ENCODE measurements around the gene KRT40.

Gene KRT40

DNA sequence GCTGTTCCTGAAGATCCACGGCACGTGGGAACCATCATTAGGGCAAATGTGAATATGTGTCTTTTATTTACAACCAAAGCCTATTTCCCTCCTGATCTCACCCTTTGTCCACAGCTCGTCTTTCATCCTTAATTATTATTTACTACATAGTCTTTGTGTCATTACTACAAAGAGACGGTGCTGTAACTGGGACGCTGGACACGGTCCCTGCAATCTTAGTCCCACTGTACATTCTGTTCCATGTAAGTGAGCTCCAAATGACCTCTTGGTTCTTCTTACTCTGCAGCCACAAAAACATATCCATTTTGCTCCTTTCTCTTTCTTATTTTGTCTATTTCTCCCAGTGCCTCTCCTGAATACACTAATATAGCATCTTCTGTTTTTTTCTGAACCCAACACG lies 34.0 kb downstream of the KRT40 start:
- DNase-seq: no peak

DNA sequence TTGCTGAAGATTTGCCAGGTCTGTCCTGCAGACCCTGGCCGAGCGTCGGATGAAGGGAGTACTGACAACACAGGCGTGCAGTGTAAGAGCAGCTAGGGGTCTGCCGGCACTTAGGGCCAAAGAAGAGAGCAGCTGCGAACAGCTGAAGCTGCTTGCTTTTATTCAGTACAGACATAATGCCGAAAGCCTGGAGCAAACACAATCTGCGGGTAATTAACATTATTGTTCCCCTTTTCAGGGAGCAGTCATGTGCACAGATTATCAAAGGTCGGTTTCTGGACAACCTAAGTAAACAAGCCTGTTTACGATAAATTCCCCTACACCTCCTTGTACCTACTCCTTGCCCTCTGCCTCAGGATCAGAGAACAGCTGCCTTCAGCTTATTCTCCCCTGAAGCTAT lies 34.7 kb downstream of the KRT40 start:
- DNase-seq: no peak

DNA sequence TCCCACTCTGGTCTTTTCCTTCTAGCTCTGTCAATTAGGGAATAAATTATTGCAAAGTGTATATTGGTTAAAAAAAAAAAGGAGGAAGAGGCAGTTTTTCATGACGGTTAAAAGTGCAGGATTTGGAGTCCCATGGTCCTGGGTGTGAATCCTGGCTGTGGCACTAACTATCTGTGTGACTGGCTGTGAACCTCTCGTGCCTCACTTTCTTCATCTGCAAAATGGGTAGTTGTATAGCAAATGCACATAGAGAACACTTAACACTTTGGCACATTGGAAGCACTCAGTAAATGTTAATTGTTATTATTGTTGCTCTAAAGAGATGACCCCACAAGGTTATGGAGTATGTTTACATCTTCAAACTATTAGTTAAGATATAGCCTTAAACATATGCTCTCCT lies 36.2 kb downstream of the KRT40 start:
- no peak for DNase-seq

DNA sequence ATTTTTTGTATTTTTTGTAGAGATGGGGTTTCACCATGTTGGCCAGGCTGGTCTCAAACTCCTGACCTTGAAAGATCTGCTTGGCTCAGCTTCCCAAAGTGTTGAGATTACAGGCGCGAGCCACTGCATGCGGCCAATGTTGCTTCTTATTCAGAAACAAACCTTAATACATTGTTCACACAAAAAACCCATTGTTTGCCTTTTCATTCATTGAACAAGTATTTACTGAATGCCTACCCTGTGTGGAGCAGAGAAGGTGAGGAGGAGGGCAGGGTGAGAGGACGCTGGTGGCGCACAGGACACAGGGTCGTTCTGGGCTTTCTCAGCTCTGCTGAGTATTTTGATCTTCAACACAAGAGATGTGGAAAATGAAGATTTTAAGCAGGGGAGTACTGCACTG lies 38.7 kb downstream of the KRT40 start:
- no peak for DNase-seq

DNA sequence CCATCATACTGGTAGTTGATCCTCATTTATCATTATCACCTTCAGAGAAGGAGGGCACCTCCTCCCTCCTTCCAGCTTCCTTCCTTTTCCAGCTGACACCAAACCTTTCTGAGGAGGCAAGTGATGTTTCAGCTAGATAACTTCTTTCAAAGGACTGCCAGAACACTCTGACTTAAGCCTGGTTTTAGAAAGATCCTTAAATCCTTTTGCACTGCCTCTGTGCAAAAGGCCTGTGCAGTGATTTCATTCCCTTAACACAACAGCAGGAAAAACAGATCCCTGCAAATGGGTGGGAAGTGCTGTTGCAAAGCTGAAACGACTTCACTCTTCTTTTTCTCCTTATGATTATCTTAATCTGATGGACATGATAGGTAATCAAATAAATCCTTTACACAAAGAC lies 39.6 kb downstream of the KRT40 start:
- DNase-seq: no peak

DNA sequence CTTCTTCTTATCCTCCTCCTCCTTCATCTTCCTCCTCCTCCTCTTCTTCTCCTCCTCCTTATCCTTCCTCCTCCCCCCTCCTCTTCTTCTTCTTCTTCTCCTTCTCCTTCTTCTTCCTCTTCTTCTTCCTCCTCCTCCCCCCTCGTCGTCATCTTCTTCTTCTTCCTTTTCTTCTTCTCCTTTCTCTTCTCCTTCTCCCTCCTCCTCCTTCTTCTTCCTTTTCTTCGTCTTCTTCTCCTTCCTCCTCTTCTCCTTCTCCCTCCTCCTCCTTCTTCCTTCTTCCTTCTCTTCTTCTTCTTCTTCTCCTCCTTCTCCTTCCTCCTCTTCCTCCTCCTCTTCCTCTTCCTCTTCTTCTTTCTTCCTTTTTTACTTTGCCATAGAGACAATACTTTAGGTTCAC lies 41.6 kb downstream of the KRT40 start:
- no peak for DNase-seq

DNA sequence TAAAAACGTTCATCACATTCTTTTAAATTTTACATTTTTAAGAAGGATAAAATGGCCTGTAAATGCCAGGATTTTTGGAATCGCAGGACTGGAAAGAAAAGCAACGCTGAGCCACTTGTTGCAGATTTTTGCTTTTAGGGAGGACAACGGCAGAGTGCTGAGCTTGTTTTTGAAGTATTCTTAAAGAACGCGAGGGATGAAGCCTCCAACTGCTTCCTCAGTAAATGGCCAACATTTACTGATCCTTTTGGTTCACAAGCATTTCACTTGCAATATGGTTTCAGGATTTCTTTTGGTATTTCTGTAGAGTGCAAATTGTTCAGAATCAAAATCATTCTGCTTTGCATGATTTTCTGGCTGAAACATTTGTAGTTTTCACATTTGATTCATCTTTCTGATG lies 43.9 kb downstream of the KRT40 start:
- DNase-seq: no peak

DNA sequence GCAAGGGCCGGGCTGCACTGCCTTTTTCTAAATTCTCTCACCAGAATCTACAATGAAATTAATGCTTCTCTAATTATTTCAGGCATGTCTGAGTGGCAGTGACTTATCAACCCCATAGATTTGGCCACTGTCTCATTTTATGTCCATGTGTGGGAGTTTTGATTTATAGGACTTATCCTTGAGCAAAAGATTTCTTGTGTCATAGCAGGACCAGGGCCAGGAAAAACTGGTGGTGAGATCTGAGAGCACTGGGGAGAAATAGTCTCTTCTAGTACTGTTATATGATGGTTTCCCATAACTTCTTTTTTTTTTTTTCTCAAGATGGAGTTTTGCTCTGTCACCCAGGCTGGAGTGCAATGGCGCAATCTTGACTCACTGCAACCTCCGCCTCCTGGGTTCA lies 45.1 kb downstream of the KRT40 start:
- DNase-seq: no peak

DNA sequence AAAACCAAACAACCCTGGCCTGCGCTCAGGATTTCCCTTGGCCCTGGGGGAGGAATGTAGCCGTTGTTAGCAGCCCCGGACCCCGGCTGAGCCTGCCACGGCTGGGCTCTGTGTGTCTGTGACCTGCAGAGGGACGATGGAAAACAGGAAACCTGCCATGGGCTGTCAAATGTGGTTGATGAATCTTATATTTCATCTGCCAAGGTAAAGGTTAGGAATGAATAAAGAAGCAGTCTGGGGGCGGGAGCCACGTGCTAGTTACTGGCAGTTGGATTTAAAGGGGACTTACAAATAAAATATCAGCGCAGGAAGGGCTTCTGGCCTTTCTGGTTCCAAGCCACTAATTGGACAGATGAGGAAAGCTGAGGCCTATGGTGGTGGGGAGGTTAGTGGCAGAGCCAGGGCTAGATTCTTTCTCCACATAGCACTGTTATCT lies 46.7 kb downstream of the KRT40 start, which contains the start of gene KRT23:
Gene KRT23, minus strand, starts transcription at position 263 of the 436 bp plus-strand sequence. CDS start 1,043 bp downstream, outside the sequence.
- DNase-seq: no peak

DNA sequence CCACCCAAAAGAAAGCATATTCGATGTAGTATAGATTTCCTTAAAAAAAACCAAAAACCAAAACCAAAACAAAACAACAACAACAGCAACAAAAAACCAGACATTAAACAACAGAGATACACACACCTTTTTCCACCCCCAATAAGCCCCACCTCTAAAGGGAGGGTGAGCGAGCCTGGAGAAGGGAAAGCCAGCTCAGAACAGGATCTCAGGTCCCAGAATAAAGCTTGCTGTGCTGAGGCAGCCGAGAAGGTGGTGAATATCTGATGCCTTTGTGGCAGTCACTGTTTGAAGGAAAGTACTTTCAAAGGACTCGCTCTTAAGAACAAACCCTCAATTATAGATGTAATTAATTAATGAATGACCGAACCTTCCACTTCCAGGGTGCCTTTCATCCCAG lies 47.1 kb downstream of the KRT40 start:
- no peak for DNase-seq

DNA sequence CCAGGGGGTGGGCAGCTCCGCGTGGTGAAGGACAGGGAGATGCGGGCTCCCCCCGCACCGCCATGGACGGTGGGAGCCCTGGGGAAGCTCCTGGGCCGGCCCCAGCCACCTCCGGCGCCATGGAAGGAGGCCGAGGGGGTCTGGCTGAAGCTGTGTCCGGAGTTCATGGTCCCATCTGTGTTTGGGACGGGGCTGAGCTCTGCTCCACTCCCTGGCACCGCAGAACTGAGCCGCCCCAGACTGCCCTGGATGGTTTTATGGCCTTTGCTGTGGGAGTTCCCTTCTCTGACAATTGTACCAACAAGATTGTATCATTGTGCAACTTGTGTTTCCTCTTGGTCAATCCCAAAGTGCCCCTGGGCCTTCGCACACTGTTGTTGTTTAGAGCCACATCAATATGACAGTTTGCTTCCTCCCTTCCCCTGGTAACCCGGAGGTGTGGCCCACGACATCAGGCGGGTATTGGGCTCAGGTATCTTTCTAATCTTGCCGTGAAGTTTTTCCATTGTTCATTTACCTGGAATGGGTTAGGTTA lies 47.6 kb downstream of the KRT40 start:
- no peak for DNase-seq

DNA sequence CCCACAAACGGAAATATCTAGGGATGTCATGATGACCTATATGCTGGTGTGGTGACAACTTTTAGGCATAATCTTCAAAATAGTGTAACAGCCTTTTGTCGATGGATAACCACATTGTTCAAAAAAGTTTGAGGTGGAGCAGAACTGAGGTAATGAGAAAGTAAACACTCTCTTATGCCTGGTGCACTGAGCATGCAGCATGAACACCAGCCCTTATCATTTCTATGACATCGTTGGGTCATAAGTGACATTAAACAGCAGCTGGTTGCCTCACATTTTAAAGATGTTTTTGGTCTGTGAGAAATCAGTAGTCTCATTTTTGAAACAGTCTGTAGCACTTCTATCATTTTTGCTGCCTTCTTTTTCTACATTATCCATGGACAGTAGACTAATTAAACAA lies 48.5 kb downstream of the KRT40 start:
- DNase-seq: no peak

DNA sequence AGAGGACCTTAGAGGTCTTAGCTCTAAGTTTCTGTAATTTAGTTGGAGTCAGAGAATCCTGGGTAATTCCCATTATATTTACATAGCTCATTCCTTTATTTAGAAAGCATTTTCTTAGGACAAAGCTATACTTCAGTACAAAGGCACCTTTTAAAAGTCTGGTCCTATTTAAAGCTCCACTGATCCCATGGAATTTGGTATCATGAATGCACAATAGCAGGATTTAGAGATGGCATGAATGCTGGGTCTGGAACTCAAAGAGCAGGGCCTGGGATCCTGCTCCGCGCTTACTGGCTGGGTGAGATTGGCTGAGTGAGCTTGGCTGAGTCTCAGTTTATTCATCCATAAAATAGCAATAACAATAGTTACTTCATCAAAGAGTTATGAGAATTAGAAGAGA lies 51.5 kb downstream of the KRT40 start:
- DNase-seq: no peak

DNA sequence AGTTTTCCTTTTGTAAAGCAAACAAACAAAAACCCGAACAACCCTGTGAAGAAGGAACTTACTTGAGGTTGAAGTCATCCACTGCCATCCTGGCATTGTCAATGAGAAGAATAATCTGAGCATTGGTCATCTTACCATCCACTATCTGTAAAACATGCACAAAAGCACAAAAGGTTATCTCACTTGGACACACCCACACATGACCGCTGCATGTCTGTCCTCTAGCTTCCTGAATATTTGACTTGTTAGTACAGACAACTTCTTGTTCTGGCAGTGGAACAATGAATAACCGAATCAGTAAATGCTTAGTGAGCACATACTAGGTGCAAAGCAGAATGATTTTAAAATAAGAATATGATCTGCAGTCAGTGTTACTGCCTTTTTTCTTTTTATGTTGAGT lies 52.8 kb downstream of the KRT40 start:
- no peak for DNase-seq

Data from EL (cell line).